GM19043 (cell line): ENCODE measurements around the gene SIAH3.
"Not testable (repeated sequence)": the region's sequence is repeated elsewhere in the genome, so short reads cannot be mapped to it uniquely, and the experiment has no call there.

Experiments
- ATAC-seq: cut with Tn5 transposase; IDR thresholded peaks from one replicate; pipeline ENCODE4 v1.9.1; 2021; ENCODE audit warnings: low read depth; ENCODE audit not compliant: unreplicated experiment

SIAH3 gene

GRCh38 chr13:45784755-45785675 lies 66.5 kb downstream of the SIAH3 start:
- ATAC-seq = no peak

- no peak for ATAC-seq
These were observed 68.1 kb downstream of the SIAH3 start for GRCh38 chr13:45783346-45784043.

GRCh38 chr13:45782327-45783045 lies 69.1 kb downstream of the SIAH3 start:
- ATAC-seq = no peak

- no peak for ATAC-seq
These were observed 69.8 kb downstream of the SIAH3 start for GRCh38 chr13:45781553-45782326.

- ATAC-seq = no peak
These were observed 71.7 kb downstream of the SIAH3 start for GRCh38 chr13:45779901-45780300.

- no peak for ATAC-seq
These were observed 72.7 kb downstream of the SIAH3 start for GRCh38 chr13:45778882-45779281.

- no peak for ATAC-seq
These were observed 74.8 kb downstream of the SIAH3 start for GRCh38 chr13:45776748-45777147.

GRCh38 chr13:45775401-45775963 lies 76.1 kb downstream of the SIAH3 start:
- no peak for ATAC-seq

GRCh38 chr13:45773944-45774343 lies 77.6 kb downstream of the SIAH3 start:
- ATAC-seq = no peak

- ATAC-seq = no peak
These were observed 78.3 kb downstream of the SIAH3 start for GRCh38 chr13:45773236-45773635.

- no peak for ATAC-seq
These were observed 80.7 kb downstream of the SIAH3 start for GRCh38 chr13:45770886-45771285.

- no peak for ATAC-seq
These were observed 82.7 kb downstream of the SIAH3 start for GRCh38 chr13:45768656-45769479.

- ATAC-seq = no peak
These were observed 86.1 kb downstream of the SIAH3 start for GRCh38 chr13:45765464-45765863.

- ATAC-seq = no peak
These were observed 88.1 kb downstream of the SIAH3 start for GRCh38 chr13:45763419-45763818.

- not testable (repeated sequence) for ATAC-seq
These were observed 94.0 kb downstream of the SIAH3 start for GRCh38 chr13:45757589-45757988.

- not testable (repeated sequence) for ATAC-seq
These were observed 95.1 kb downstream of the SIAH3 start for GRCh38 chr13:45756498-45756897.

- no peak for ATAC-seq
These were observed 99.0 kb downstream of the SIAH3 start for GRCh38 chr13:45752510-45752909.

GRCh38 chr13:45751885-45752284 lies 99.7 kb downstream of the SIAH3 start:
- ATAC-seq = no peak

- no peak for ATAC-seq
These were observed 101.0 kb downstream of the SIAH3 start for GRCh38 chr13:45750566-45750965.
